PC-3 (cell line): Measurements from ENCODE around the gene DPF3. TPM values are rescaled to one million over a fixed set of nuclear protein-coding genes. Genes with fewer than 3 reads are reported as not detected.

Source experiments
- ATAC-seq: fragments of 200-7000 bp; cut with Tn5 transposase; 2 replicates; pipeline ENCODE4 v1.9.1; 2020; ENCODE audit warnings: mild to moderate bottlenecking, moderate library complexity
- BruUV-seq: library from RNA; stranded (reverse); fragments of 400-500 nt; replicated peaks from 2 replicates; lab custom pipeline; 2021; lab: Mats Ljungman, UMichigan
- CTCF ChIA-PET: fragments of 300-600 bp; sonication (Branson Sonifier 250); formaldehyde crosslinking; loops from one replicate; lab custom pipeline; 2022; ENCODE audit warnings: antibody characterized with exemption; lab: Charles Lee
- POLR2A ChIA-PET: fragments of 300-600 bp; sonication (Branson Sonifier 250); formaldehyde crosslinking; loops from one replicate; lab custom pipeline; 2022; ENCODE audit warnings: antibody characterized with exemption; ENCODE audit not compliant: unreplicated experiment; lab: Charles Lee
- DNase-seq: peaks from one replicate; pipeline ENCODE4 v3.0.0-alpha.2; 2015
- H2AFZ ChIP-seq: fragments of 300-600 bp; sonication (generic); 2 replicates; pipeline ENCODE4 v1.6.0; 2016; ENCODE audit warnings: antibody characterized with exemption, low read length
- H3F3A ChIP-seq: fragments of 300-600 bp; sonication (generic); one replicate; pipeline ENCODE4 v1.6.0; 2017; ENCODE audit warnings: antibody characterized with exemption, low read length, control low read depth, mild to moderate bottlenecking; ENCODE audit not compliant: unreplicated experiment
- H3K27ac ChIP-seq: fragments of 300-600 bp; sonication (generic); 2 replicates; pipeline ENCODE4 v1.5.1; 2016; ENCODE audit warnings: mild to moderate bottlenecking, low read length
- H3K27me3 ChIP-seq: fragments of 300-600 bp; sonication (generic); 2 replicates; pipeline ENCODE4 v1.6.1; 2016; ENCODE audit warnings: low read length, mixed read lengths
- H3K36me3 ChIP-seq: fragments of 300-600 bp; sonication (generic); 2 replicates; pipeline ENCODE4 v1.6.1; 2016; ENCODE audit warnings: low read depth, mixed run types, low read length, mixed read lengths
- H3K4me1 ChIP-seq: fragments of 300-600 bp; sonication (generic); 2 replicates; pipeline ENCODE4 v1.5.1; 2016; ENCODE audit warnings: low read length; ENCODE audit not compliant: insufficient read depth
- H3K4me2 ChIP-seq: fragments of 300-600 bp; sonication (generic); 2 replicates; pipeline ENCODE4 v1.6.0; 2016; ENCODE audit warnings: low read length
- H3K4me3 ChIP-seq: fragments of 300-600 bp; sonication (generic); 2 replicates; pipeline ENCODE4 v1.5.1; 2016; ENCODE audit warnings: mild to moderate bottlenecking, low read length, mixed read lengths
- H3K79me2 ChIP-seq: fragments of 300-600 bp; sonication (generic); 2 replicates; pipeline ENCODE4 v1.6.1; 2017; ENCODE audit warnings: low read length, mixed read lengths
- H3K9ac ChIP-seq: fragments of 300-600 bp; sonication (generic); 2 replicates; pipeline ENCODE4 v1.6.0; 2016; ENCODE audit warnings: mild to moderate bottlenecking, low read length
- H3K9me2 ChIP-seq: fragments of 300-600 bp; sonication (generic); replicated peaks from 2 replicates; pipeline ENCODE4 v1.6.1; 2016; ENCODE audit warnings: mixed run types, low read length, mixed read lengths
- H3K9me3 ChIP-seq: fragments of 300-600 bp; sonication (generic); 2 replicates; pipeline ENCODE4 v1.6.1; 2016; ENCODE audit warnings: low read length, mixed read lengths
- H4K20me1 ChIP-seq: fragments of 300-600 bp; sonication (generic); 2 replicates; pipeline ENCODE4 v1.6.1; 2016; ENCODE audit warnings: low read length, mixed read lengths
- EZH2 ChIP-seq: fragments of 300-600 bp; sonication (generic); IDR thresholded peaks from one replicate; pipeline ENCODE4 v1.6.1; 2017; ENCODE audit warnings: antibody characterized with exemption, mild to moderate bottlenecking, low read length; ENCODE audit not compliant: unreplicated experiment
- EZH2phosphoT487 ChIP-seq: fragments of 300-600 bp; sonication (generic); IDR thresholded peaks from 2 replicates; pipeline ENCODE4 v1.6.1; 2018; ENCODE audit warnings: mild to moderate bottlenecking, antibody characterized with exemption, low read length, borderline replicate concordance
- intact Hi-C: fragments of 100-400 bp; cut with micrococcal nuclease; formaldehyde crosslinking; loops from 2 replicates; pipeline ENCODE4 v1.9.0; 2023
- total RNA-seq: library from RNA; depleted of rRNA; stranded (reverse); fragments of >200 nt; gene quantifications from 2 replicates; pipeline ENCODE4 v1.2.3, GENCODE V29; 2014
- TF ChIP-seq, protein P1 (sequence below): fragments of 300-600 bp; sonication (generic); conservative IDR thresholded peaks from 2 replicates; pipeline ENCODE4 v1.5.1; 2017; ENCODE audit warnings: antibody characterized with exemption, low read depth, mild to moderate bottlenecking, low read length

The DPF3 gene
- total RNA-seq, 1 experiment from 2014 or later = 16.6 TPM

DNA sequence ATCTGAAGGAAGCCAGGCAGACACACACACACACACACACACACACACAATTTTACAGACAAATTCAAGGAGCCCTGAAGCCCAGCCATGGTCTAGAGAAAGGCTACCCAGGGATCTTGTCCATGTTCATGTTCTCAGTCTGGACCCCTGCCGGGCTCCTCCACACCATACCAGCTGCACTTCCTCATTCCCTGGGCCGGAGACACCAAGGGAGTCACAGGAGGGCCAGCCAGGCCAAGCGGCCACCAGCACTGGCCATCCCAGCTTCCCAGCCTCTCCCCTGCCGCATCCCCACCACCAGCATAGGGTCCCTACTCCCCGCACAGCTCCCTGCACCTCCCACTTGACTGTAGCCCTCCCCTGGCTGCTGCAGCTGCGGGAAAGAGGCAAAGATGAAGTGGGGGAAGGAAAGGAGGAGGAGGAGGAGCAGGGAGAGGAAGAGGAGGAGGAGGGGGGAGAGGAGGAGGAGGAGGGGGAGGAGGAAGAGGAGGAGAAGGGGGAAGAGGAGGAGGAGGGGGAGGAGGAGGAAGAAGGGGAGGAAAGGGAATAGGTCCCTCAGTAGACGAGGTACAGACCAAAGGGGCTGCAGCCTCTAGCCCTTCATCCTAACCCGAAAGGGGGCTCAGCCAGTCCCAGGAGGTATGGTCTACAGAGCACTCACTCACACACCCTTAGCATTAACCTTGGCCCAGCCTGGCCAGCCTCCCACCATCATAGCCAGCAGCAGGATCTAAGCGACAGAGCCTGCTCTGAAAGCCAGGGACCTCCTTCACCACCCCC is 293.2 kb downstream of the DPF3 start:
- Histone ChIP-seq H3K27me3 (no peaks in the 10 kb centered on the region), H3K4me2 (no peak overlapping the region), H3K4me3 (no peak overlapping the region), H3K79me2 (no peaks in the 10 kb centered on the region), H4K20me1 (no peaks in the 10 kb centered on the region), H3K36me3 (no peaks in the 10 kb centered on the region), H3K9me2 (no peaks in the 10 kb centered on the region), H3F3A (no peaks in the 10 kb centered on the region), H3K4me1 (no peaks in the 10 kb centered on the region), H3K9me3 (no peaks in the 10 kb centered on the region), H3K27ac (no peak overlapping the region), H2AFZ (no peak overlapping the region), H3K9ac (no peak overlapping the region)
- intact Hi-C loops = no loop called here
- DNase-seq = no peak
- ChIA-PET CTCF (interaction anchor here (0.6 kb wide), 1 partner anchor 99 kb away, joined by 3 read pairs; no protein-coding TSS in a partner anchor), POLR2A (no interaction called here)
- ATAC-seq = no peak
- BruUV-seq = no TSS peak
- no peak for TF ChIP-seq EZH2
- no peak for TF ChIP-seq EZH2phosphoT487
- TF ChIP-seq, protein P1, sequence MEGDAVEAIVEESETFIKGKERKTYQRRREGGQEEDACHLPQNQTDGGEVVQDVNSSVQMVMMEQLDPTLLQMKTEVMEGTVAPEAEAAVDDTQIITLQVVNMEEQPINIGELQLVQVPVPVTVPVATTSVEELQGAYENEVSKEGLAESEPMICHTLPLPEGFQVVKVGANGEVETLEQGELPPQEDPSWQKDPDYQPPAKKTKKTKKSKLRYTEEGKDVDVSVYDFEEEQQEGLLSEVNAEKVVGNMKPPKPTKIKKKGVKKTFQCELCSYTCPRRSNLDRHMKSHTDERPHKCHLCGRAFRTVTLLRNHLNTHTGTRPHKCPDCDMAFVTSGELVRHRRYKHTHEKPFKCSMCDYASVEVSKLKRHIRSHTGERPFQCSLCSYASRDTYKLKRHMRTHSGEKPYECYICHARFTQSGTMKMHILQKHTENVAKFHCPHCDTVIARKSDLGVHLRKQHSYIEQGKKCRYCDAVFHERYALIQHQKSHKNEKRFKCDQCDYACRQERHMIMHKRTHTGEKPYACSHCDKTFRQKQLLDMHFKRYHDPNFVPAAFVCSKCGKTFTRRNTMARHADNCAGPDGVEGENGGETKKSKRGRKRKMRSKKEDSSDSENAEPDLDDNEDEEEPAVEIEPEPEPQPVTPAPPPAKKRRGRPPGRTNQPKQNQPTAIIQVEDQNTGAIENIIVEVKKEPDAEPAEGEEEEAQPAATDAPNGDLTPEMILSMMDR = no peak

DNA sequence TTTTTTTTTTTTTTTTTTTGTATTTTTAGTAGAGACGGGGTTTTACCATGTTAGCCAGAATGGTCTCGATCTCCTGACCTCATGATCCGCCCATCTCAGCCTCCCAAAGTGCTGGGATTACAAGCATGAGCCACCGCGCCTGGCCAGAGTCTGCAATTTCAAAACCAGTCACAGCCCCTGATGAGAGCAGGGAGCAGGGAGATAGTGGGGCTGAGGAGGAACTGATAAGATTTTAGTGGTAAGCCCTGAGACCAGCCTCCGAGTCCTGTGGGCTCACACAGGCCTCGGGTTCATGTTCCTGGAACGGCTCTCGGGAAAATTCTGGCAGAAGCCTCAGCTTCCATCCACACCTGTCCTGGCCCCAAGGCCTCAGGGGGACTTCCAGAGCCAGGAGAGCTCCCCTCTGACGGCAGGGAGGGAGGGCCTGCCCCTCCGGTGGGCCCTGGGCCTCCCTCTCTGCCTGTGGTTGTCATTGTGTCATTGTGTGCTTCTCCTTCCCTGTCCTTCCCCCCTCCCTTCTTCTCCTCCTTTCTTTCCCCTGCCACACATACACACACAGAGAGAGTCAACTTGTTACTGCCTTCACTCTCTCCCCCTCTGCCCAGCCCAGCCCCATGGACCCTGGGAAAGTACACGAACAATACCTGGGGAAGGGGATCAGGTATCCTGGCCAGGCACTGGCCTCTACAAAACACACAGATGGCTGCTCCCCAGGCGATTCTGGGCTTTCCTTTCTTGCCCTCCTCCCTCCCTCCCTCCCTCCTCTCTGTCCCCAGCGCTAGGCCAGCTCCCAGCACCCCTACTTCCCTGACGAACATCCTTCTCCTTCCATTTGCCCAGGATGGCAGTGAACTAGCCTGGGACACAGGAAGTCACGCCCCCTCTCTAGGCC is 294.1 kb downstream of the DPF3 start:
- intact Hi-C loops = no loop called here
- H3K4me2 ChIP-seq = no peak overlapping the region
- ChIA-PET CTCF (interaction anchor here (0.6 kb wide), 1 partner anchor 100 kb away, joined by 3 read pairs; no protein-coding TSS in a partner anchor), POLR2A (no interaction called here)
- ATAC-seq (no peak), DNase-seq (no peak)
- no peaks in the 10 kb centered on the region for H3K79me2 ChIP-seq
- no peak overlapping the region for H2AFZ ChIP-seq
- H3F3A ChIP-seq = no peaks in the 10 kb centered on the region
- no peak overlapping the region for H3K9ac ChIP-seq
- H3K9me3 ChIP-seq = no peaks in the 10 kb centered on the region
- BruUV-seq = no TSS peak
- H3K36me3 ChIP-seq = no peaks in the 10 kb centered on the region
- H4K20me1 ChIP-seq = no peaks in the 10 kb centered on the region
- no peaks in the 10 kb centered on the region for H3K27me3 ChIP-seq
- H3K4me1 ChIP-seq = no peaks in the 10 kb centered on the region
- H3K4me3 ChIP-seq = no peak overlapping the region
- TF ChIP-seq EZH2phosphoT487 (no peak), EZH2 (no peak)
- TF ChIP-seq, protein P1 = no peak
- H3K27ac ChIP-seq = no peak overlapping the region
- no peaks in the 10 kb centered on the region for H3K9me2 ChIP-seq
